ENCODE data around the gene NTNG2.

GRCh38 chr9:132160802-132161742 lies 786 bp upstream of the NTNG2 start:
- TF ChIP-seq ZFP3 (CRISPR knock-in tag; IDR thresholded peaks at IDR 0.05) = no peak
- no peak for TF ChIP-seq PATZ1 (CRISPR knock-in tag; IDR thresholded peaks at IDR 0.05; ENCODE audit: borderline replicate concordance)
- no peak for TF ChIP-seq SNAI2 (CRISPR knock-in tag; IDR thresholded peaks at IDR 0.05)
- no peak for TF ChIP-seq RARB (CRISPR knock-in tag; IDR thresholded peaks at IDR 0.05)
- TF ChIP-seq TCF4 (CRISPR knock-in tag; IDR thresholded peaks at IDR 0.05; ENCODE audit: borderline replicate concordance) = no peak
- TF ChIP-seq OSR1 (CRISPR knock-in tag; IDR thresholded peaks at IDR 0.05) = no peak
- no peak for TF ChIP-seq CSDC2 (CRISPR knock-in tag; IDR thresholded peaks at IDR 0.05)
